ENCODE results near the gene HMCN1.

The HMCN1 gene

DNA sequence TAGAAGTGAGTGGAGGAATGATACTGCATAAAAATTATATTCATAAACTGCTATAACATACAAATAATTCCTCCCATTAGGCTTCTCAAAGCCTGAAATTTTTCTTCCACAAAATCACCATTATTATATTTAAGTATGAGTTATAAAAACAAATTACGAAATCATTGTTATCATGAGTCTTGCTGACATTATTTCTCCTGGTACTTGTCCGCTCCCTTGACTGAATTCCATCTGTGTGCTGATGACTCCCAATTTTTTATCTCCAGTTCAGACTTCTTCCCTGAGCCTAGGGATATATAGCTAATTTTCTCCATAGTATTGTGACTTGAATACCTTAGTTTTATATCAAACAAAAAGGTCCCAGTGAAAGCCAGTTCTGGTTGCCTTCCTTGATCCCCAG is 268.2 kb downstream of the HMCN1 start:
- Histone ChIP-seq H3K79me2 (ENCODE audit: insufficient read depth, low read depth) (no peaks in the 10 kb centered on the region), H4K20me1 (ENCODE audit: insufficient read depth) (no peaks in the 10 kb centered on the region), H3K4me1 (ENCODE audit: low read depth, poor library complexity, severe bottlenecking) (peaks cover 21% of the 10 kb centered on the region), H3K27me3 (ENCODE audit: insufficient read depth, low read depth) (no peaks in the 10 kb centered on the region), H3K4me2 (no peak overlapping the region), H3K4me3 (IDR thresholded peaks at IDR 0.05; ENCODE audit: insufficient read depth, low read depth, low read length) (no peak overlapping the region), H3K36me3 (ENCODE audit: insufficient read depth) (no peaks in the 10 kb centered on the region), H2AFZ (ENCODE audit: low read depth) (peak overlapping the region; percentile 4; the same call in 1 of the 2 replicates), H3K27ac (no peak overlapping the region), H3K9ac (no peak overlapping the region)
- TF ChIP-seq CTCF (conservative IDR thresholded peaks at IDR 0.05; ENCODE audit: low read depth, low read length) = no peak

- H3K79me2 ChIP-seq (ENCODE audit: insufficient read depth, low read depth) = no peaks in the 10 kb centered on the region
- no peaks in the 10 kb centered on the region for H3K27me3 ChIP-seq (ENCODE audit: insufficient read depth, low read depth)
- no peak overlapping the region for H3K9ac ChIP-seq
- TF ChIP-seq CTCF (conservative IDR thresholded peaks at IDR 0.05; ENCODE audit: low read depth, low read length) = no peak
- no peak overlapping the region for H2AFZ ChIP-seq (ENCODE audit: low read depth)
- H3K4me2 ChIP-seq = no peak overlapping the region
- no peaks in the 10 kb centered on the region for H3K36me3 ChIP-seq (ENCODE audit: insufficient read depth)
- no peak overlapping the region for H3K27ac ChIP-seq
- peaks cover 6% of the 10 kb centered on the region for H3K4me1 ChIP-seq (ENCODE audit: low read depth, poor library complexity, severe bottlenecking)
- no peaks in the 10 kb centered on the region for H4K20me1 ChIP-seq (ENCODE audit: insufficient read depth)
- H3K4me3 ChIP-seq (IDR thresholded peaks at IDR 0.05; ENCODE audit: insufficient read depth, low read depth, low read length) = no peak overlapping the region
Observed at GRCh38 chr1:186009039-186009737, 275.0 kb downstream of the HMCN1 start.

DNA sequence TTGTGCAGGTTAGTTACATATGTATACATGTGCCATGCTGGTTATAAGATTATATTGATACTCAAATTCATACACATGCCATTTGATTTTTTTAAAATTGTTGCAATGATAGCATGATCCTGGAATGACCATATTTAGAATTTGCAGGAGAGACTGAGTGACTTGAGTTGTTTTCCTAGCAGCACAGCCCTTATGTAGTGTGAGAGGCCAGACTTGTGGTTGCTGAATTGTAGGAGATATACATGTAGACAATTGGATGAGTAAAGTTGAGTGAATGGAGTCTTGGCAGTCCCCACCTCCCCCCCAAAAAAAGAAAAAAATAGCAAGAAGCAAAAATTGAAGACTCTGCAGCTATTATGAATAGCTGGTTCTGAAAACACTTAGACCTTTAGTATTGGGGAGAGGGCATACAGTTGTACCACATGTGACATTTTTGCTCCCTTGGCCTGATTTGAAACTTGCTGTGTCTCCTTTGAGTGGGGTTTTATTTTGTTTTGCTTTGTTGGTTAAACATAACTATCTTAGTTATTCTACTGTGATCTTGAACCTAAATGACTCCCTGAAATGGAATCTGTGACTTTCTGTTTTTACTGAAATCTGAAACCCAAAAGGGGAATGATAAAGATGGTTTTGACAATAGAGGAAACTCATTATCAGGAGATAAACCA is 280.3 kb downstream of the HMCN1 start:
- no peaks in the 10 kb centered on the region for H3K4me1 ChIP-seq (ENCODE audit: low read depth, poor library complexity, severe bottlenecking)
- H3K27ac ChIP-seq = no peak overlapping the region
- no peak overlapping the region for H3K4me3 ChIP-seq (IDR thresholded peaks at IDR 0.05; ENCODE audit: insufficient read depth, low read depth, low read length)
- no peaks in the 10 kb centered on the region for H3K79me2 ChIP-seq (ENCODE audit: insufficient read depth, low read depth)
- no peak overlapping the region for H3K4me2 ChIP-seq
- TF ChIP-seq CTCF (conservative IDR thresholded peaks at IDR 0.05; ENCODE audit: low read depth, low read length) = no peak
- no peaks in the 10 kb centered on the region for H3K27me3 ChIP-seq (ENCODE audit: insufficient read depth, low read depth)
- H3K9ac ChIP-seq = no peak overlapping the region
- H3K36me3 ChIP-seq (ENCODE audit: insufficient read depth) = no peaks in the 10 kb centered on the region
- no peak overlapping the region for H2AFZ ChIP-seq (ENCODE audit: low read depth)
- no peaks in the 10 kb centered on the region for H4K20me1 ChIP-seq (ENCODE audit: insufficient read depth)

DNA sequence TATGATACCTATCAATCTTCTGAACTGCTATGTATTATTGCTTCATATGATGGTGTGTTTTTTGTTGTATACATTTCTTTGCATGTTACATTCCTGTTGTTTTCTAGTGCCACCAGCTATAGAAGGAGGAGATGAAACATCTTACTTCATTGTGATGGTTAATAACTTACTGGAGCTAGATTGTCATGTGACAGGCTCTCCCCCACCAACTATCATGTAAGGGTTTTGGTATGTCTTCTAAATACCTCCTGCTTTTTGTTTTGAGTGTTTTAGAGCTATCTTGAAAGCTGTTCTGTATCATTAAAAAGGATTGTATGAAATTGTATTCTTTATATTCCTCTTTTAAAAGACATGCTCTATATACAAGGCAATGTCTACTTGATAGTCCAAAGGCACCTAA is 282.7 kb downstream of the HMCN1 start:
- H3K36me3 ChIP-seq (ENCODE audit: insufficient read depth) = no peaks in the 10 kb centered on the region
- no peaks in the 10 kb centered on the region for H3K4me1 ChIP-seq (ENCODE audit: low read depth, poor library complexity, severe bottlenecking)
- H3K27ac ChIP-seq = no peak overlapping the region
- H3K4me3 ChIP-seq (IDR thresholded peaks at IDR 0.05; ENCODE audit: insufficient read depth, low read depth, low read length) = no peak overlapping the region
- H4K20me1 ChIP-seq (ENCODE audit: insufficient read depth) = no peaks in the 10 kb centered on the region
- H2AFZ ChIP-seq (ENCODE audit: low read depth) = no peak overlapping the region
- no peak for TF ChIP-seq CTCF (conservative IDR thresholded peaks at IDR 0.05; ENCODE audit: low read depth, low read length)
- H3K9ac ChIP-seq = no peak overlapping the region
- H3K4me2 ChIP-seq = no peak overlapping the region
- no peaks in the 10 kb centered on the region for H3K27me3 ChIP-seq (ENCODE audit: insufficient read depth, low read depth)
- no peaks in the 10 kb centered on the region for H3K79me2 ChIP-seq (ENCODE audit: insufficient read depth, low read depth)

Data from KMS-11 (cell line).